Measurements from ENCODE around the gene RAD9A. TPM values are rescaled to one million over a fixed set of nuclear protein-coding genes. Genes with fewer than 3 reads are reported as not detected.
"Not testable (repeated sequence)": the region's sequence is repeated elsewhere in the genome, so short reads cannot be mapped to it uniquely, and the experiment has no call there.

RAD9A gene
- total RNA-seq, 2 donors from 2014 or later = 6.2 to 9.0 TPM

DNA sequence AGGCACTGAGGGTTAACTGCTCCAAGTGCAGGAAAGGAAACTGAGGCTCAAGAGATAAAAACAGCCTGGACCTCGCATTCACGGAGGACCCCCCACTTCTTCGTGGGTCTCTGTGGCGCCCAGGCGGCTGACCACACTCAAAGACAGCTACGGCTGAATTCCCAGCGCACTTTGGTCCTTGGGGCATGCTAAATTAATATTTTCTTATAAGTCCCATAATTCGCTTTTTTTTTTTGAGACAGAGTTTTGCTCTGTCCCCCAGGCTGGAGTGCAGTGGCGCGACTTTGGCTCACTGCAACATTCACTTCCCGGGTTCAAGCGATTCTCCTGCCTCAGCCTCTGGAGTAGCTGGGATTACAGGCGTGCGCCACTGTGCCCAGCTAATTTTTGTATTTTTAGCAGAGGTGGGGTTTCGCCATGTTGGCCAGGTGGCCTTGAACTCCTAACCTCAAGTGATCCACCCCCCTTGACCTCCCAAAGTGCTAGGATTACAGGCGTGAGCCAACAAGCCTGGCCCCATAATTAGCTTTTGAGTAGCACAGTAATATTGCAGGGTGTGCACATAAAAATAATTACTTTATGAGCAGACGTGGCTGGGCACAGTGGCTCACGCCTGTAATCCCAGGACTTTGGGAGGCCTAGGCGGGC lies 10.5 kb downstream of the RAD9A start:
- intact Hi-C loops (cut with DNase I) = loop anchor here (5.0 to 10.0 kb wide), 3 partner anchors 62 to 105 kb away; partner anchors contain the start of genes CDK2AP2 (in 1 of the 2), PITPNM1 (in 1 of the 2) and TMEM134 (in 1 of the 2)
- DNase-seq, ATAC-seq: not testable (repeated sequence)

DNA sequence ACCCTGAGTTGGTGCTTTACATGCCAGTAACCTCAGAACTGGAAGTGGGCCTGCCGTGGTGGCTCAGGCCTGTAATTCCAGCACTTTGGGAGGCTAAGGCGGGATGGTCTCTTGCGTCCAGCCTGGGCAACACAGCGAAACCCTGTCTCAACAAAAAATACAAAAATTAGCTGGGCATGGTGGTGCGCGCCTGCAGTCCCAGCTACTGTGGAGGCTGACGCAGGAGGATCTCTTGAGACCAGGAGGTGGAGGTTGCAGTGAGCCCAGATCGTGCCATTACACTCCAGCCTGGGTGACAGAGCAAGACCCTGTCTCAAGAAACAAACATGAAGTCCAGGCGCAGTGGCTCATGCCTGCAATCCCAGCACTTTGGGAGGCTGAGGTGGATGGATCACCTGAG lies 11.3 kb downstream of the RAD9A start:
- not testable (repeated sequence) for ATAC-seq, DNase-seq
- intact Hi-C loops (cut with DNase I) = loop anchor here (5.0 to 10.0 kb wide), 3 partner anchors 62 to 104 kb away; partner anchors contain the start of genes CDK2AP2 (in 1 of the 2), PITPNM1 (in 1 of the 2) and TMEM134 (in 1 of the 2)

DNA sequence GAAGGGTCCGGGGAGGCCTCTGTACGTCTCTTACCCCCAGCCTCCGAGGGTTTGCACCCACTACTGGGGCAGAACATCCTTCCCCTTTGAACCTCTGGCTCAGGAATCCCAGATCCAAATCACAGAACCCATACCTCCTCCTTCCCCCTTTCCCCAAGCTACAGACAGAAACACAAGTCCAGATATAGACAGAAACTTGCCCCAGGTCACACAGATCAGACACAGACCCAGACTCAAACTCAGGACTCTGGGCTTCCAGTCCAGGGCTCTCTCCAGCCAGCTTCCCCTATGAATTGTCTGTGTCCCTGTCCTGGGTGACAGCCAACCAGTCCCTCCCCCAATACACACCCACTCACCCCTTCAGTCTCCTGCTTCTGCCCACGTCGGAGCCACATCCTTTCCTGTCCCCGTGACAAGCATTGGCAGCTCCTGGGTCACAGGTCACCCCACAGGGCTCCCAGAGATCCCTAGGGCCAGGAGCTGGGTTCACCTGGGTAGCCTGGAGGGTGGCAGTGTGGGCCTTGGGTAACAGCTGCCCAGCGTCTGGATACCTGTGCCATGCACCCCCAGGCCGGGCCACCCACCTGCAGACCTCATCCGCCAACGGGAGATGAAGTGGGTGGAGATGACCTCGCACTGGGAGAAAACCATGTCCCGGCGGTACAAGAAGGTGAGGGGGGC lies 12.9 kb downstream of the RAD9A start:
- intact Hi-C loops (cut with DNase I) = loop anchor here (5.0 to 10.0 kb wide), 3 partner anchors 60 to 103 kb away; partner anchors contain the start of genes CDK2AP2 (in 1 of the 2), PITPNM1 (in 1 of the 2) and TMEM134 (in 1 of the 2)
- DNase-seq (no peak), ATAC-seq (no peak)

DNA sequence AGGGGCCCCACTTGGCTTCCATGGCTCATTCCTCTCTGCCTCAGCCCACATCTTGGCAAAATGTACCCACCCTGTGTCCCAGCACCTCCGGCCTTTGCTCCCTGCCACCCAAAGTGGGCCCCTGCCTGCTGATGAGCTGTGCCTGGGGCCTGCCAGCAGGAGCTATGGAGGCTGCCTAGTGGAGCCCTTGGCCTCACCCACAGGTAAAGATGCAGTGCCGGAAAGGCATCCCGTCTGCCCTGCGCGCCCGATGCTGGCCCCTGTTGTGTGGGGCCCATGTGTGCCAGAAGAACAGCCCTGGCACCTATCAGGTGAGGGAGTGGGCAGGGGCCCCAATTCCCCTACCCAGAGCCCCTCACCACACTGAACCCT lies 13.4 kb downstream of the RAD9A start:
- ATAC-seq = no peak
- no peak for DNase-seq
- intact Hi-C loops (cut with DNase I) = loop anchor here in 1 of 2 donors (10.0 kb wide), 1 partner anchor 60 kb away; the partner anchor contains the start of gene TMEM134

DNA sequence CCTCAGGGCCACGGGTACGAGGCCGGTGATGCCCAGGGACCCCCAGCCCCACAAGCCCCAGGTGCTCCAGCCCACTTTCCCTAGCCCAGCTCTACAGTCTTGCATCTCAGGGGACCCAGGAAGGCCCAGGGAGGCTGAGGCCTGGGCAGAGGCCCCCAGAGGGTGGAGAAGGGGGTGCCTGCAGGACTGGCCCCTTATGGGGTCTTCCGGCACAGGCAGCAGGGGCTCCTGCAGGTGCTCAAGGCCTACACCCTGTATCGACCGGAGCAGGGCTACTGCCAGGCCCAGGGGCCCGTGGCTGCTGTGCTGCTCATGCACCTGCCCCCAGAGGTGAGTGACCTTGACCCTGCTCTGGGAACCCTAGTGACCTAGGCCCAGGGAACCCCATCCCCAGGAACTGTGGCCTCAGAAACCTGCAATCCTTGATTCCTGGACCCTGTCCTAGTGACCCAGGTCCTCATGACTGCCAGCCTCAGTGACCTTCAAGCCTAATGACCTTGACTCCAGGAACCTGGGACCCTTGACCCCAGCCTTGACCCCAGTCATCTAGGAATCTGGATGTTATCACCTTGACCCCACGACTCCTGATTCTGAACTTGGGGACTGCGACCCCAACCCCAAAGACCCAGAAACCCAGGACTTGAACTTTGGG lies 14.0 kb downstream of the RAD9A start:
- intact Hi-C loops (cut with DNase I) = loop anchor here in 1 of 2 donors (10.0 kb wide), 1 partner anchor 59 kb away; the partner anchor contains the start of gene TMEM134
- DNase-seq (no peak), ATAC-seq (no peak)

DNA sequence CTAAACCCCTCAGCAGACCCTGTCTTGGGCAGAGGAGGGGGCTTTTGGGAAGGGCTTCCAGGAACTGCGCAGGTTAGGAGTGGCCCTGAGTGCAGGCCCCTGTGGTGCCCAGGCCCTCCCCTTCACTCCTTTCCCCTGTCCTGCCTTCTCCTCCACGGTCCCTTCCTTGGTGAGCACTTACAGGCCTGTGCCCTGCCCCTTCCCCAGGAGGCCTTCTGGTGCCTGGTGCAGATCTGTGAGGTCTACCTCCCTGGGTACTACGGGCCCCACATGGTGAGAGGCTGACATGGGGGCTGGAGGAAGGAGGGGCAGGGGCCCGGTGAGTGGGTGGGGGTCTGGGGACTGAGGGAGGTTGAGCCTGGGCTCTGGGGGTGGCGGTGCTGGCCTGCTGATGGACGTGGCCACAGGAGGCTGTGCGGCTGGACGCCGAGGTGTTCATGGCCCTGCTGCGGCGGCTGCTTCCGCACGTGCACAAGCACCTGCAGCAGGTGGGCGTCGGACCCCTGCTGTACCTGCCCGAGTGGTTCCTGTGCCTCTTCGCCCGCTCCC lies 14.7 kb downstream of the RAD9A start:
- intact Hi-C loops (cut with DNase I) = loop anchor here in 1 of 2 donors (10.0 kb wide), 1 partner anchor 58 kb away; the partner anchor contains the start of gene TMEM134
- no peak for ATAC-seq
- no peak for DNase-seq

DNA sequence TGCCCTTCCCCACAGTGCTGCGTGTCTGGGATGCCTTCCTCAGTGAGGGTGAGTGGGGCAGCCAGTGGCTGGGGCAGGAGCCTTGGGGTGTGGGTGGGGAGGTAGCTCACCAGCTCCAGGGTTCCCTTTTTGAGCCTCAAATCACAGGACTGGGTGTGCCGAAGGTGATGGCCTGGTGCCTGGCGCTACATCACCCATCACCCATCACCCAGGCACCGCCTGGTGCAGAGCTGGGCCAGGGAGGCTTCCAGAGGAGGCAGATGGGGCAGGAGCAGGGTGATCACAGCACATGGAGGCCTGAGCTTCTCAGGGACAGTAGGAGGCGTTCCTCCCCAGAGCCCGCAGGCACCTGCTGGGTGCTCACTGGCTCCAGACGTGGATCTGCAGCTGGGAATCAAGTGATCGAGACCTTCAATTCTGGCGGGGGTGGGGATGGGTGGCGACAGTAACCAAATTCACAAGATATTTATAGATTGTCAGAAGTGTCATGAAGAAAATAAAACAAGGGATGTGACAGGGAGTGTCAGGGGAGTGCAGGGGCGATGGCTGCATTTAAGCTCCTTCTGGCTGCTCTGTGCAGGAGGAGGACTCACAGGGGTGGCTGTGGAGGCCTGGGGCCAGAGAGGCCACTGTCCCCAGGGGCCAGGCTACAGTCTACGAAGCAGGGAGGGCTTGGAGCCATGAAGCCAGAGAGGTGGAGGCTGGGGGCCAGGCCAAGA lies 15.3 kb downstream of the RAD9A start:
- intact Hi-C loops (cut with DNase I) = loop anchor here in 1 of 2 donors (10.0 kb wide), 1 partner anchor 58 kb away; the partner anchor contains the start of gene TMEM134
- ATAC-seq = peak; percentile 28 to 40
- DNase-seq = no peak

DNA sequence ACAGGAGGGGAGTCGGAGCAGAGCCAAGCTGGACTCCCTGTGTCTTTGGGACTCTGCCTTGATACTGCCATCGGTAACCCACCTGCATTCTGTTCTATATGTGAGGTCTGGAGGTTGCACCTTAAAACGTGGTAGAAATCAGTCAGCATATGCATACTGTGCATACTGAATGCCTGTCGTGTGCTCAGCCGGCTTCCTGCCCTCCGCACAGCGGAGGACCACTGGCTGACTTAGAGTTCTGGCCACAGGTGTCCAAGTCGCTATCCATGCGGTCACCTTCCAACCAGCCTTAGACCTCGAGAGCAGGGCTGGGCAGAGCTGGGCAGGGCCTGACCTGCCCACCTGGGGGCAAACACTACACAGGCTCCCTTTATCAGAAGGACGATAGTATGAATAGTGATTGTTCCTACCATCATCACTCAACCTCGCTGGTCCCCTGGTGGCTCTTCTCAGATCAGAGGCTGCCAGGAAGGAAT lies 15.9 kb downstream of the RAD9A start:
- intact Hi-C loops (cut with DNase I) = loop anchor here in 1 of 2 donors (10.0 kb wide), 1 partner anchor 57 kb away; the partner anchor contains the start of gene TMEM134
- DNase-seq (no peak), ATAC-seq (no peak)

DNA sequence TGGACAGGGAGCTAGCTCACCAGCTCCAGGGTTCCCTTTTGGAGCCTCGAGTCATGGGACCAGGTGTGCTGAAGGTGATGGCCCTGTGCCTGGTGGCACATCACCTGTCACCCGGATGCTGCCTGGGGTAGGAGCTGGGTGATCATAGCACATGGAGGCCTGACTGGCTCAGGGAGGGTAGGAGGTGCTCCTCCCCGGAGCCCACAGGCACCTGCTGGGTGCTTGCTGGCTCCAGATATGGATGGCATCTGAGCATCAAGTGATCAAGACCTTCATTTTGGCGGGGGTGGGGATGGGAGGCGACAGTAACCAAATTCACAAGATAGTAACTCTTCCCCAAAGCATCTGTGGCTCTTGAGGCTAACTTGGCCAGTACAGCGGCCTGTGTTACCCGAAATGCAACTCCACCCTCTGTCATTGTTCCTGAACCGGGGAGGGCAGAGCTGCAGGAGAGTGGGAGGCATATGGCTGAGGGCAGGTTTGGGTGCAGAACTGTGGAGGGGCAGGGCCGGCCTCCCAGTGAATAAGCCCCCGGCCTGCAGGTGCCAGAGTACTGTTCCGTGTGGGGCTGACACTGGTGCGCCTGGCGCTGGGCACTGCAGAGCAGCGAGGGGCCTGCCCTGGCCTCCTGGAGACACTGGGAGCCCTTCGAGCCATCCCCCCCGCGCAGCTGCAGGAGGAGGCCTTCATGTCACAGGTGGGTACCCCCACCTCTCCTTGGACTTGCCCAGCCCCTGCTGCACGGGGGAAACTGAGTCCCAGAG lies 16.8 kb downstream of the RAD9A start:
- ATAC-seq (no peak), DNase-seq (no peak)
- intact Hi-C loops (cut with DNase I) = loop anchor here in 1 of 2 donors (10.0 kb wide), 1 partner anchor 56 kb away; the partner anchor contains the start of gene TMEM134

DNA sequence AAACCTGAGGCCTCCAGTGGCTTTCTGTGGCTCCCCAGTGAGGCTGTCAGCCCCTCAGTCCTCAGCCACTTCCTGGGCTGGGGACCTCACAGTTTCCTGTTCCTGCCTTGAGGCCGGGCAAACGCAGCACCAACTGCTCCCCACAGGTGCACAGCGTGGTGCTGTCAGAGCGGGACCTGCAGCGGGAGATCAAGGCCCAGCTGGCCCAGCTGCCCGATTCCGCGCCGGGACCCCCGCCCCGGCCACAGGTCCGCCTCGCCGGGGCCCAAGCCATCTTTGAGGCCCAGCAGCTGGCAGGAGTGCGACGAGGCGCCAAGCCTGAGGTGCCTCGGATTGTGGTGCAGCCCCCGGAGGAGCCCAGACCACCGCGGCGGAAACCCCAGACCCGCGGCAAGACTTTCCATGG lies 17.5 kb downstream of the RAD9A start:
- intact Hi-C loops (cut with DNase I) = loop anchor here in 1 of 2 donors (10.0 kb wide), 1 partner anchor 56 kb away; the partner anchor contains the start of gene TMEM134
- DNase-seq = no peak
- ATAC-seq = peak in 1 of 2 donors; percentile 14

DNA sequence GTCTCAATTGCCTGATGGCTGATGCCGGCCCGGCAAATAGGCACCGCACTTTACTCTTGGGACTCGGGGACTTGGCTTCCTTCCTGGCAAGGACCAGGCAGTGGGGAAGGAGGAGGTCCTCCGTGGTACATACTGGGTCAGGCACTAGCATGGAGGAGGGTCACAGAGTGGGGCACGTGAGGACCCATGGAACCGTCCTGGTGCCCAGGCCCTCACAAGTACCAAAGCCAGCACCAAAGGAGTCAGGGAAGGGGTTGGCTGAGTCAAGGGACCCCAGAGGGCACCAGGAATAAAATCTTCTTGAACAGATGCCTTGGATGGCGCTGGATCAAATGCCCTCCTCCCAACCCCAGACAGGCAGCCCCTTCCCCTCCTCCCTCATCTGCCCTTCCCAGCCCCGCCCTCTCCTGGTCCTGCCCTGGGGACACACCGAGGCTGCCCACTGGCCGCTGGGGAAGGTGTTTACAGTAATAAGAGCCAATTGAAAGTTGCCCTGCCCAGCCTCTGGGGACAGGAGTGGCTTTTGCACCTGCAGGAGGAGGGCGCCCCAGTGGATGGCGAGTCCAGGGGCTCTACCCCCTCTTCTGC lies 18.1 kb downstream of the RAD9A start:
- ATAC-seq = no peak
- no peak for DNase-seq
- intact Hi-C loops (cut with DNase I) = loop anchor here in 1 of 2 donors (10.0 kb wide), 1 partner anchor 55 kb away; the partner anchor contains the start of gene TMEM134

DNA sequence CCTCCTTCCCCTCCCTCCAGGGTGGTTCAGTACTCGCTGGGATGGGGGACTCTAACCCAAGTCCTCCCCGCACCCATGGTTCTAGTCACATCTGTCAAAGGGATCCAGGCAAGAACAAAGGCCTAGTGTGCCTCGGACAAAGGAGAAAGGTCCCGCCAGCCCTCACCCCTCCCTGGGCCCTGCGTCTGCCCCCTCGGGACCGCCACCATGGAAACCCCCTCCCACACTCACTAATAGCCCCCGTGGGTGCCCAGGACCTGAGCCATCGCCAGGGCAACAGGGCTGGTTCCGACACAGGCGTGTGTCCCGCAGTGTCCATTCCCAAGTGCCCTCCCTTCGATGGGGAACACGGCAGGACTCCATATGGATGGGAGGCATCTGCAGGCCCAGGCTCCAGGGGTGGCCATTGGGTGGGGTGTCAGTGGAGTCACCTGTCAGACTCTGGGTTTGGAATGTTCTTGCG lies 18.6 kb downstream of the RAD9A start:
- ATAC-seq (no peak), DNase-seq (no peak)
- intact Hi-C loops (cut with DNase I) = no loop called here

DNA sequence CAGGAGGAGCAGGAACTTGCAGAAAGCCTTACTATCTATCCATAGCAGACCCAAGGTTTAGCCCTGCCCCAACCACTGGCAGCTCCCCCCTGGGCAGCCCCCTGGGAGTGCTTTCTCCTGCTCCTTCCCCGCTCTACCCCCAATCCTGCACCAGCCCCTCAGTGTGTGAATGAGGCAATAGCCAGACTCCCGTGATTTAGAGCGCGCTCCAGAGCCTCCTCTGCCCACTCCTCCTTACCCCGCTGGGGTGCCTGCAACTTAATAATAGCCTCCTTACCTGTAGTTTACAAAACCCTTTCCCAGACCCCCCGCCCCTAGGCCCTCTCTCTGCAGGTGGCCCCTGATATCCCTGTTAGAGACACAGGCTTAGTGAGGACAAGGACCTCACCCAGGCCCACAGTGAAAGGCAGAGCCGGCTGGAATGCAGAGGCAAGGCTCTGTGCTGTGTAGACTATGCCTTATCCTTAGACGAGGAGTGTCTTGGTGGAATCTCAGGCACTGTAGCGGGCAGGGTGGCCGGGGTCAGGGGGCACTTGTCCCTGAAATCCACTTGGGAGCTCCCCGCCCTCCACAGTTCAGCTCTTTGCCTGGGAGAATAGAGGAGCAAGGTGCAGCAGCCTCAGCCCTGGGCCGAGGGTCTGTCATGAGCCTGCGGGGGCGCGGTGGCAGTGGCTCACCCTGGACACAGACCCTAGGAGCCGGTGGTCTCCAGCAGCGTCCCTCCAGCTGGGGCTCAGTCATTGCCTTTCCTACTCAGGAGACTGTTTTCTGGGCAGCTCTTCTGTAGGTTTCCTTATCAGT lies 19.4 kb downstream of the RAD9A start:
- intact Hi-C loops (cut with DNase I) = no loop called here
- DNase-seq (no peak), ATAC-seq (no peak)

DNA sequence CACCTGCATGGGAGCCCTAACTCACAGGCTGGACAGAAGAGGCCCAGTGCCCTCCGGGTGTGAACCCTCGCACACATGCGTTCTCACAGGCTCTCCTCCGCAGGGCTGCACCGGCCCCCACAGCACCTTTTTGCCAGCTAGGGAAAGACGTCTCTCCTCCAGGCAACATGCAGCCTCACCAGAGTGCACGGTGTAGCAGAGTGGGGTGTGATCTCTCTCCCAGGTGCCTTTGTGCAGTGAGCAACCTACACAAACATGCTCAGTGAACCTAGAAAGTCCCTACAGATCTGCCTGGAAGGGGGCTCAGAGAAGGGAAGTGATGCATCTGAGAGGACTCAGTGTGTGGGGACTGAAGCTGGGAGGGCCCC lies 20.0 kb downstream of the RAD9A start:
- intact Hi-C loops (cut with DNase I) = no loop called here
- no peak for DNase-seq

DNA sequence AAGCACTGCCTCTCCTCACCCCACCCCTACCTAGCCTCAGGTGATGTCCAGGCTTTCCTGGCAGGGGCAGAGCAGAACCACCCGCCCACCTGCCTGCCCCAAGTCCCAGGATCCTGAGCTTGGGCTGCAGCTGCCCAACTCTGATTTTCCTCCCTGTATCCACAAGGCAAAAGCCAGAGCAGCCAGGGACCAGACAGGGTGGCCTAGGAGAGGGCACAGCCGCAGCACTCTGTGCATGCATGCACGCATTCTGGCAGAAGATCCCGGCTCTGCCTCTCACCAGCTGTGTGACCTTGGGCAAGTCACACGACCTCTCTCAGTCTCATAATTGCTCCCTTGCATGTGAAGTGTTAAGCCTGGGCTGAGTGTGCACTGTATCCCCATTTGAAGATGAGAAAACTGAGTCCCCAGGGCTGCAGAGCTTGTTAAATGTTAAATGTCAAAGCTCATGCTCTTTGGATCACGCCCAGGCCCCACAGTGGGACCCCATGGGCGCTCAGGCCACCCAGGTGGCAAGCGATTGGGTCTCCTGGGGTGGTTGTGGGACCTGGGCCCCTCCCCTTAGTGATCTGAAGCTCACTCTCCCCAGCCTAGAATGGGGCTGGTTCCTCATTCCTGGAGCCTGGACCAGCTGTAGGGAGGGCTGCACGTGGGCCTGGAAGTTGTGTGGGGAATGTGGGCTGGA lies 20.9 kb downstream of the RAD9A start:
- DNase-seq = no peak
- intact Hi-C loops (cut with DNase I) = no loop called here
- no peak for ATAC-seq

More for the DNA sequence above, 20.0 kb downstream of the RAD9A start:
- no peak for ATAC-seq
